HG02610 (cell line): ENCODE results near the gene KCND2.
"Not testable (repeated sequence)": the region's sequence is repeated elsewhere in the genome, so short reads cannot be mapped to it uniquely, and the experiment has no call there.

ENCODE experiments used
- ATAC-seq: cut with Tn5 transposase; IDR thresholded peaks from one replicate; pipeline ENCODE4 v1.9.1; 2021; ENCODE audit warnings: mild to moderate bottlenecking, moderate library complexity; ENCODE audit not compliant: unreplicated experiment

Gene KCND2

DNA sequence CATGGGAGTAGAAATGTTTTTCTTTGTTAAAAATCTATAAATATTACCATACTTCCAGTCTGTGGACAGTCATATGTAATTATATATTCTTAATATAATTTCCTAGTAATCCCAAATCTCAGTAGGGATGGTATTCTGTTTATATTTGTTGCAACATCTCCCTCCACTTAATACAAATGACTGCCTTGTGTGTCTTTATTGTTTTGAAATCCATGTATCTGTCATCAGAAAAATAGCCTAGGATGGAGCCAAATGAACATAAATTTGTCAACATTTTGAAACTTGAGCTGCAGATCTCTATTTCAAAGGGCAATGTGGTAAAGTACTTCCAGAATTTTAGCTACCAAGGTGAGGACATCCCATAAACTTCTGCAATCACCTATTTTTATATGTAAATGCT is 294.2 kb downstream of the KCND2 start:
- ATAC-seq, result no peak

DNA sequence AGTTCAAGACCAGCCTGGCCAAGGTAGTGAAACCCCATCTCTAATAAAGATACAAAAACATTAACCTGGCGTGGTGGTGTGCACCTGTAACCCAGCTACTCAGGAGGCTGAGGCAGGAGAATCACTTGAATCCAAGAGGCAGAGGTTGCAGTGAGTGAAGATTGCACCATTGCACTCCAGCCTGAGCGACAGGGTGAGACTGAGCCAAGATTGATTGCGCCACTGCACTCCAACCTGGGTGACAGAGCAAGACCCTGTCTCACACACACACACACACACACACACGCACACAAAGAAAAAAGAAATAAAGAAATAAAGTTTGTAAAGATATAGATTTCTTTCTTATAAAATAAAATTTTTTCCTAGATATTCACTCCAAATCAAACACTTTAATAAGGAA is 305.7 kb downstream of the KCND2 start:
- ATAC-seq, result not testable (repeated sequence)

DNA sequence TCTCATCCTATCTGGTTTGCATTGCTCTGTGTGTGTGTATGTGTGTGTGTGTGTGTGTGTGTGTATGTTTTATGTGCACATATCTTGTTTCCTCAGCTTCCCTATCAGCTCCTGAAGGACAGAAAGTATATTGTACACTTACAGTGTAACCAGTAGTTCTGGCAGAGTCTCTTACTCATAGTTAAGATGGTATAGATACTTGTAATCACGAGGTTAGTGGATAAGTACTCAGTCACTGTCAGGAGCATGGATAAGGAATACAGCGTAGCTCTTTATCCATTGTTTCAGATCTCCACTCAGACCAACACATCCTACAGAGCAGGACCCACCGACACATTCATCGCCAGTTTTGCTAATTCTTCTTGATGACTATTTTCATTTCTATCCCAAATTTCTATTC is 309.9 kb downstream of the KCND2 start:
- ATAC-seq, result no peak

DNA sequence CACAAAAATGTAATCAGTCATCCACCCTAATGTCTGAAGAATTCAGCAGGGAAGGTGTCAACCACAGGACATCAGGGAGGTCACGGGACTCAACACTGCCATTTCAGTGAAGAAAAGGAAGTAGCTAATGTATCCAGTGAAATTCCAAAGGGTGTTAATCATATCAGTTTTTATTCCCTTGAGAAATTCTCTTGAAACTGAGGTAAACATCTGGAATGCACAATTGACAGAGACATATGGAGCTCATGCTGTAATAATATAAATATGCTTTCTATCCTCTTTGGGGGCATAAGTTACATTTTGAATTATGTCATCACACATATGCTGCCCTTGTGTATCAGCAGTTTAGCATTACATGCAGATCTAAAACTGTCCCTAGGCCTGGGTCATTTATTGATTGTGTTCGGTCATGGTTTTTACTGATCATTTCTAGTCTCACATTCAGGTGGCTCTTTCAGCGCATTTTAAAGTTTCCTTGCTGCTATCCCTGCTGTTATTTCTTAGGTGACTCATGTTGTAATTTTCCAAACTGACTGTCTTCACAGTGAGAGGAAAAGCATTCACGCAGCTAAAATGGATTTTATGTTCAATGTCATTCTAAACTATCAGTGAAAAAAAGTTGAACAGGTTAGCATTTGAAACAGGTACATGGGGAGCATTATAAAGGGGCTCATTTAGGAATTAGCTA is 311.1 kb downstream of the KCND2 start:
- no peak for ATAC-seq

DNA sequence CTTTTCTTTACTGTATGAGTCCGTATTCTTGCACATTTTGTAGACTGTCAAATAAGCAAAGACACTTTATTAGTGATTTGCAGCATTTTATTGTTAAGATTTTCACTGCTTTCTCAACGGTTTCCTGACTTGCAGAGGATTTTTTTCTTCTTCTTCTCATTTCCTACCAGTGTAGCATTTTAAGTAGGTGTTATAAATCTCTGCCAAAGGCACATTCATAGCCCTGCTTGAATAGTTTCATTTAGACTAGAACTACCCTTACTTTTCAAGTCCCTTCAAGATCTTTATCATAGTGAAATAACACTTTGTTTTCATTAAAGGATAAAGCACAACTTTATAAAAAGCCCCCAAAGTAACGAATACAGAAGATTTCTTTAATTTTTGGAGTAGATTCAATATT is 313.6 kb downstream of the KCND2 start:
- ATAC-seq, result no peak

DNA sequence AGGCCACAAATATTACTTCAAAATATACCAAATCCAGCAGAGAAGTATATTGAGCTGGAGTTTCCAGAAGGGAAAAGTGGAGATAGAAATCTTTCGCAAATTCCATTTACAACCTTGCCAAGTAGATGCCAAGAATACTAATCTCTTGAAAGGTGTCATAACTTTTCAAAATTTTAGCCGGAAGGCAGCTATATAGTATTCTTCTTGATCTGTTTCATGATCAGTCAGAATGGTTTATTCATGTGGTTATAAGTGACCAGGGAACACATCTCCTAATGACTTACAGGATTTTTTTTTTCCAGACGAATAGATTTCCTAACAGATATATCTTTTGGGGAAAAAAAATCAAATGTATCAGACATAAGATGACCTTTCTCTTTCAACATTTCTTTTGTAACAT is 314.3 kb downstream of the KCND2 start:
- ATAC-seq, result no peak

DNA sequence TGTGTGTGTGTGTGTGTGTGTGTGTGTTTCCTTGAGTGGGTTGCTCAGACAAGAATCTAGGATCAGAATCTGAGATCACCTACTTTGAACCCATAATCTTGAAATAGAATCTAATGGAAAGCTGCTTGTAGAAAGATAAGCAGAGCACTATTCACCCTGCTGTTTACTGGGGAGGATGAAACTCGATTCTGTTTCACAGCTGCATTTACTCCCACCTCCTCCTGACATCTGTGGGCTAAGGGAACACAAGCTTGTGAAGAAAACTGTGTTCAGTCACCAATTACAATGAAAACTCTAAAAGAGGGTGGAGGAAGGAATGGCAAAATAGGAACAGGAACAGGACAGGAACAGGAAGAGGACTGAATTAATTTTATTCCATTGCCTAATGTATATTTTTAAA is 315.4 kb downstream of the KCND2 start:
- ATAC-seq, result no peak

DNA sequence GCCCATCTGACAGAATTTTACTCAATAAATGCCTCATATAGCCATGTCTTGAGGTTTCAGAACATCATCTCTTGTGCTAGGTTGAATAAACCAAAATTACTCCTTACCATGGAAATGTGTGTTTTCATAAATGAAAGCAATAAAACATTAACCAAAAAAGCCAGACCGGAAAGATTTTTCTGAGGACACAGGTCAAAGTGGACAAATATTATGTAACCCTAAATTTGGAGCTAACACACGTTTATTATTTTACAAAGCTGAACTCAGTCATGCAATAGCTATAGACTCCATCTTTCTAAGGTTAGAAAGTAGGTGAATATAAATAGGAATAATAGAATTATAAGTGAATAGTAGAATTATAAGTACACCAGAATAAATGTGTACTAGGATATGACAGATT is 315.9 kb downstream of the KCND2 start:
- ATAC-seq, result no peak

DNA sequence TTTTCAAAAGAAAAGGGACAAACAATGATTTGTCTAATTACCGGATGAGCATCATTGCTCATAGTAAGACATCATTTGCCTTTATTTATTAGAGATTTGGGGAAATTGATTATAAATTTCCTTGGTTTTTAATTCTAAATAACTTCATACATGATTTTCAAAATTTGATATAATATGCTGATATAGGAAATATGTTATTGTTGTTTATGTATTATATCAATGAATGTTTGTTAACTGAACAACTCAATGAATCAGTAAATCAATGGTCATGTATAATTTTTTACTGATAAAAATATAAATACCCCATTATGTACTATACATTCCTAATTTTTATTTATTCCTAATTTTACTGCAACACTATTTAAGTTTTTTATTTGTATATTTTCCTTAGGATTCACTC is 327.6 kb downstream of the KCND2 start:
- no peak for ATAC-seq

DNA sequence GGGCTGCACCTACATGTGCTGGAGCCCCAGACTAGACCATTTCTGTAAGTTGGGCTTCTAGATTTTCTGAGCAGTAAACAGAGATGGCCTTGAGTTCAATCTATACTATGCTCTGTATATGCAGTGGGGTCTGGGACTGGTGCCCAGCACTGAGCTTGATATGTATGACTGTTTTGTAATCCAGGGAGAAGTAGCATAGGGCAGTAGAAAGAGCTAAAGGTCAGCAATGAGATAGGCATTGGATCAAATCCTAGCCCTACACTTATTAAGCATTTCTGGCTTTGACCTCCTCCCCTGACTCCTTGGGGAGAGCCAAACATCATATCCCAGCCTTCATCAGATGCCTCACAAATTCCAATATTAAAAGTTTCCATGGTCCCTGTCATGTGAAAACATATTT is 330.4 kb downstream of the KCND2 start:
- no peak for ATAC-seq

DNA sequence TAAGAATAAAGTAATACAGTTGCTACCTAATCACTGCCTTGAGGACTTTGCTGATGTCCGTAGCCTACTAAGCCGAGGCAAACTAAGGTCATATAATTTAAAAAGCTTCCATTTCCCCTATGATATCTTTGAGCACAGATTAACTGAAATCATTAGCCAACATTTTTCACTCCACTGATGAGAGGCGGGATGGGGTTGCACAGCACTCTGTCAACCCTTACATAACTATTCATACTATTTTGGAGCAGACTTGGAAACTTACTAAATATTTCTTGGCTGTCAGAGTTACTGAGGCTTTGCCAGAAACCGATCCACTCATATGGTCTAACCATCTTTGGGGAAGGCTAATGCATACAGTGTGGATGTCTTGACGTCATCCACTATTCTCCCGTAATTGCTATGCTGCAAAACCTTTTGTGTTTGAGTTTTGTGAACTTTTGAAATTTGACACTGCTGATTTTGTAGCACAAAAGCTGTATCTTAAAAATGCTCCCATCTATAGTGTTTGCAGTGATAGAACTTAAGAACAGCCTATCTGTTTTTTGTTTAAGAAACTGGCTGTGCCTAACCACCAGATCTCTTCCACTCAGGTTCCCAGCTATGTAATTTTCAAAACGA is 336.3 kb downstream of the KCND2 start:
- no peak for ATAC-seq

DNA sequence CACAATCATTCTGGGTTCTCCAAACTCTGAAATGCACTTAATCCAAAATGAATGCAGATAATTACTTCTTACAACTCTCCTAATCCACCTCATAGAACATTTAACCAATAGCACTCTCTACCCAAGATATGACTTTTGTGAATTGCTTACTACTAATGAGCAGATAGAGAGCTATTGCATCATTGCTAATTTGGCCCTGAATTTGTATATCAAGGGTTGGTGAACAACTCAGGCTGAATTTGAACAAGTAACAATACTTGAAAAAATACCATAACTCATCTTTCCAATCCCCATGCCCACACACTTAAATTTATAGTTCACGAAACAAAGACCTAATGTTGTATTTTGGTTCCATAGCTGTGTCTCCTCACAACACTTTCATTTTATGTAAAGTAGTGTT is 339.0 kb downstream of the KCND2 start:
- no peak for ATAC-seq

DNA sequence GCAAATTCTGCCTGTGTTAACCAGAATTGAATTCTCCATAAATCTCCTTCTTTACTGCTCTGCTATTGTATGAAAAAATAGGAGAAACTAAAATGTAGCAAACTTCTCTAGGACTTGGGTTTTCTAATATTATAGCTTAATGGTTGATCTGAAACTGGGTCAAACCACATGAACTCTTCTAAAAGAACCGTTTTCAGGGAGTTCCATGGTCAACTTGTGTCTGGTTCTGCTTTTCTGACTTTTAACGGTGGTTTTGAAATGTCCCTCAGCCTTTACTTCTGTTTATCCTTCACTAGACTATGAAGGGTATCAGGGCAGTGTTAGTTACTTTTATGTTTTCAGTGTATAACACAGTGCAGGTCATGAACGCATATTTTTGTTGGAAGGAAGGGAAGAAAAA is 342.7 kb downstream of the KCND2 start:
- peak; percentile 78 for ATAC-seq

DNA sequence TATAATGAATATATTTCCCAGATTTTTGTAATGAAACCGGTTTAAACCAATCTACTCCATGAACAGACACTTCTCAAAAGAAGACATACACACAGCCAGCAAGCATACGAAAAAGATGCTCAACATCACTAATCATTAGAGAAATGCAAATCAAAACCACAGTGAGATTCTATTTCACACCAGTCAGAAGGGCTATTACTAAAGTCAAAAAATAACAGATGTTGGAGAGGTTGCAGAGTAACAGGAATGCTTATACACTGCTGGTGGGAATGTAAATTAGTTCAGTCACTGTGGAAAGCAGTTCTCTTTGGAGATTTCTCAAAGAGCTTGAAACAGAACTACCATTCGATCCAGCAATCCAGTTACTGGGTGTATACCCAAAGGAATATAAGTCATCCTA is 344.3 kb downstream of the KCND2 start:
- ATAC-seq, result peak; percentile 52

DNA sequence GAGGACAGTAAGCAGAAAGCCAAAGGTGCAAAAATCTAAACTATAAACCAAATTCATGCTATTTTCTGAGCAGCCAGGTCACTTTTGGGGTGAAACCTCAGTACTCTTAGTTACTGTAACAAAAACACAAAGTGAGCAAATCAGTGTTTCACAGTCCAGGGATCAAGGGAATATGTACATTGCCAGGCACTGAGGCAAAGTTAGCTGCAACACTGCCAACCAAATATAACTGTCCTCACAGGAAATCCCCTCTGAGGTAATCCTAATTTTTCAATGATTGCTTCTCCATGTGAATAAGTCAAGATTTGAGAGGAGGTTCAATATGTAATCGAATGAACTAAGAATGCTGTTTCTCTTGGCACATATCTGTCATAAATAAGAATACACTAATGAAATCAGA is 355.3 kb downstream of the KCND2 start:
- no peak for ATAC-seq

DNA sequence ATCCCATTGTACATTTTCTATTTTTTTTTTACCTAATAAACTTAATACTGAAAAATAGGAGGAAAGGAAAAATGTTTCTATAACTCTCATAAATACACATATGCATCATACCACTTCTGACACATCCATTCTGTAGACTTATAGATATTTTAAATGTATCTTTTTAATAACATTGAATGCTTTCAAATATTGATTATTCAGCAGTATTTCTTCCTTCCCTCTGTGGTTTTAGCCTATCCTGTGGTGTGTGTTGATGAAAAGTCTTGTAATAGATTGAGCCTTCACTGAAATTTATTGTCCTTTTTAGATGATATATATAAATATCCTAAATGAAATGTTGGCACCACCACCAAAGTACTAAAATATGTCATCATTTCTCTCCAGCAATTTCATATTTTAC is 366.9 kb downstream of the KCND2 start:
- no peak for ATAC-seq

DNA sequence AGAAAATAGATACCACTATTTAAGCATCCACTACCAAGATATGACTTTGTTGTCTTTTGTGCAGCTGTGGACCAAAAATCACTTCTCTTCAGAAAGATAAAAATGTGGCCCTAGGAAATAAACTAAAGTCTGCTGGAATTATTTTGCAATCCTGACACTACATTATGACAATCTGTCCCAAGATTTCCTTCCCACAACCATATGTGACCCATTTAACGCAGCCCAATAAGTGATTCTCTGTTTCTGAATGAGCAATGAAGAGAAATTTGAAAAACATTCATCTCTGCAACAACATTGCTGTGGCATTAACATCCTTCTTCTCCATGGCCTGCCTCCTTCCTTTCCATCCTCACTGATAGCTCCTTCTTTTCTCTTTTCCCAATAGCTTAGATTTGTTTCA is 373.0 kb downstream of the KCND2 start:
- ATAC-seq, result no peak

DNA sequence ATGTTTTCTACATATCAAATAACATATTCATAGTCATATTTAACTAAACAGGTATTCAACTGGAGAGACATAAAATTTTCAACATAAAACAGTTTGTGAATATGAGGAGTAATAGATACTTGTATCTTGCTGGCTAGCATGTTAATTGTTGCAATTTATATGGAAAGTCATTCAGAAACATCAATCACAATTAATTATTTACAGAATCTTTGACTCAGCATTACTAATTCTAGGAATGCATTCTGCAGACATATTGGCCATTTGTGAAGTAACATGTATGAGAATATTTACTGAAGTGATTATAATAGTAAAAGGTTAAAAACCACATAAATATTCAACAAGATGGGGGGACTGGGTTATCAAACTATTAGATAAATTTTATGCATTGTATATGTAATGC is 381.3 kb downstream of the KCND2 start:
- no peak for ATAC-seq

DNA sequence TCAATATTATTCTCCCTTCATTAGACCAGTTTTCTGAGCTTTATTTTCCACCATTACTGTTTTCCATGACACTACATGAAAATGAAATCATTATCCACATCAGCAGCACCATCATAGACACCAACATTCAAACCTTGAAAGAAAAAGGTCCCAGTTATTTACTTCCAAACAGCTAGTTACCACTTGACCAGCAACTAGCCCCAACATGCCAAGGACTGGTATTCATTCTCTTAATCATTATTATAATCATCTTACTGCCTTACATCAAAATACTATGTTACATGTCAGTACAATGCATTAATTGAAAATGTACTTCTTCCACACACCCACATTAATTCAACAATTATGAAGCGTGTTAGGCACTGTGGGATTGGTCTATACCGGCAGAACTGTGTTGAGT is 385.5 kb downstream of the KCND2 start:
- no peak for ATAC-seq

DNA sequence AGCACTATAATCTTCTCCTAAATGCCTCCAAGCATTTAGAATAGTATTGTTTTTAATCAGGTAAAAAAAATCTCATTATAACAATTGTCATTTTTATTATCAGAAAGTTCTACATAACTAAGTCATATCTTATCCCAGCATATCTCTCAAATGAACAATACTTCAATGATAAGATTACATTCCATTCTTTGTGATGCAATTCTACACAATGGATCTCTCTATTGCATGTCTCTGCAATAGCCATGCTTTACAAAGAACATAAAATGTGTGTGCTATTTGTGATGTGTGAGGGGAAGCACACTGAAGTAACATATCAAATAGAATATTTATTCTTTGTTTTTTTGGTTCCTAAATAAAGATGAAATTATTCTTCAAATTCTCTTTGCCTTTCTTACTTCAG is 389.3 kb downstream of the KCND2 start:
- ATAC-seq, result no peak

DNA sequence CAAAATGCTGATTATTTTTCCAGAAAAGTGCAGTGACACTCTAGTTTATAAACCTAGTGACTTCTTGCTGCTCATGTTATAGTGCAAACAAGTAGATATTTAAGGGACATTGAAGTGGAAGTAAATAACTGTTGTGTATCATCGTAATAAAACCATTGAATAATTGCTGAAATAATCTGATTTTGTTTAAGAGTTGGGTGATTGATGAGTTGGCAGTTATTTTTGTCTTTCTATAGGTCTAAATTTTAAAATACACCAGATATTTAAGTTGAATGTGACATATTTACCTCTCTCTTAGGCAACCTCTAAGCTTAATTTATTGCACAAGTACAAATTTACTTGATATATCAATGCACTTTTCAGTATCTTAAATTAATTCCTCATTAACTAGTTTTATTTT is 392.1 kb downstream of the KCND2 start:
- no peak for ATAC-seq

DNA sequence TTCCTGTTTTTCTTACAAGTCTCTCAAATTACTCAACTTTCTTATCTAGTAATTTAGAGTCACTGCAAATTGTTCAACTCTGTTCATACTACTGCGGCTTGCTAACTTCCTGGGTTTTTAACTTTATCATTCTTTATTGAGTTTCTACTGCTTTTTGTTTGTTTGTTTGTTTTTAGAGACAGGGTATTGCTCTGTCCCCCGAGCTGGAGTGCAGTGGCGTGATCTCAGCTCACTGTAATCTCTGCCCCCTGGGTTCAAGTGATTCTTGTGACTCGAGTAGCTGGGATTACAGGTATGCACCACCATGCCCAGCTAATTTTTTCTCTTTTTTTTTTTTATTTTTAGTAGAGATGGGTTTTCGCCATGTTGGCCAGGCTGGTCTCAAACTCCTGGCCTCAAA is 402.1 kb downstream of the KCND2 start:
- ATAC-seq, result no peak

DNA sequence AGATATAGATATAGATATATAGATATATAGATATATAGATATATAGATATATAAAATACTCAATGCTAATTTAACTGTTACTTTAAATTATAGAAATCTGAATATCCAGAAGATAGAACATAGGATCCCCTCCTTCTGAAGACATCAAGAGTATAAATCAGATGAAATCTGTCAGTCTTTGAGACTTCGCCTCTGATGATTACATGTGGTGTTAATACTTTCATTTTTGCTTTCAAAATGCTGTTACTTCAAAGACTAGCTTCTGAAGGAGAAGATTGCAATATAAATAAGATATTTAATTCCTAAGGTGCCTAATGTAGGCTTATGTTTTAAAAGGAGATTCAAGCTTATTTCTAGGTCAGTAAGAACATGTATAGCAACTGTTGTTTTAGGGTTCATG is 404.6 kb downstream of the KCND2 start:
- ATAC-seq, result no peak
